ENCODE results near the gene ATRN.

DNA sequence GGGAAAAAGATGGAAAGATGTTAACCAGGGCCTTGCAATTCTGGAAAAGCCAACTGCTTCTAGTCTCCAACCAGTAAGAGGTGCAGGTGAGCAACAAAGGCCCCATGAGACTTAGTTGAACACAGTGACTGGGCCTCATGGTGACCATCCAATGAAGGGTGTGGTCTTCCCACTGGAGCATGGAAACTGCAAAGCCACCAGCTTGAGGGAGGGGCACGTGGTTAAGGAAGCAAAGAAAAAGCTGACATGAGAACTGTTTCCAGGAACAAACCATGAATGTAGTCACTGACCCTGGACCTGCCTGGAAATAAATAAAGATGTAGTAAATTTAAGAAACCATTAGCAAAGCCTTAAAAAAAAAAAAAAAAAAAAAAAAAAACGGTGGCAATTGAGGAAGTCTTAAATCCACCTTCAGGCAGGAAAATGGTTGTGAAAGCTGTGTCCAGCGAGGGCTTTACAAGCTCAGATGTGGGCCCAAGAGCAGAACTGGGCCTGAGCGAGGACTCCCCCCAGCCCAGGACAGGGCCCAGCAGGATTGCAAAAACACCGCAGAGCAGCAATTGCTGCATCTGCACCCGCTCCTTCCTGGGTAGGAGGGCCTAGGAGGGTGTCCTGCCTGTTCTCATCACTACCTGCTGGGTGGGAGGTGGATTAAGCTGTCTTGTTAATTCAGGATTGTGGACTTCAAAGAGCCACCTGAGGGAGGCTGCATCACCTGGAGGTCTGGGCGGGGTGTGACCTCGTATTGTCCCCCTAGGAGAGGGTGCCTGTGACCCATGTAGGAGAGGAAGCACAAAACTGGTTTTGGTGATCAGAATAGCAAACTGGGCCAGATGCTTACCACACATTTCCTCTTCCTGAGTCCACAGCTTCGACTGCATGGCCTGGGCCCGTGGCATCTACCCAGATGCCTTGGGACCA, 182.1 kb downstream of the ATRN start:
- TF ChIP-seq, protein P1, sequence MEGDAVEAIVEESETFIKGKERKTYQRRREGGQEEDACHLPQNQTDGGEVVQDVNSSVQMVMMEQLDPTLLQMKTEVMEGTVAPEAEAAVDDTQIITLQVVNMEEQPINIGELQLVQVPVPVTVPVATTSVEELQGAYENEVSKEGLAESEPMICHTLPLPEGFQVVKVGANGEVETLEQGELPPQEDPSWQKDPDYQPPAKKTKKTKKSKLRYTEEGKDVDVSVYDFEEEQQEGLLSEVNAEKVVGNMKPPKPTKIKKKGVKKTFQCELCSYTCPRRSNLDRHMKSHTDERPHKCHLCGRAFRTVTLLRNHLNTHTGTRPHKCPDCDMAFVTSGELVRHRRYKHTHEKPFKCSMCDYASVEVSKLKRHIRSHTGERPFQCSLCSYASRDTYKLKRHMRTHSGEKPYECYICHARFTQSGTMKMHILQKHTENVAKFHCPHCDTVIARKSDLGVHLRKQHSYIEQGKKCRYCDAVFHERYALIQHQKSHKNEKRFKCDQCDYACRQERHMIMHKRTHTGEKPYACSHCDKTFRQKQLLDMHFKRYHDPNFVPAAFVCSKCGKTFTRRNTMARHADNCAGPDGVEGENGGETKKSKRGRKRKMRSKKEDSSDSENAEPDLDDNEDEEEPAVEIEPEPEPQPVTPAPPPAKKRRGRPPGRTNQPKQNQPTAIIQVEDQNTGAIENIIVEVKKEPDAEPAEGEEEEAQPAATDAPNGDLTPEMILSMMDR (IDR thresholded peaks at IDR 0.05), result no peak
- TF ChIP-seq POLR2AphosphoS5 (IDR thresholded peaks at IDR 0.05), result no peak
- TF ChIP-seq POLR2A (IDR thresholded peaks at IDR 0.05), result no peak
